HG02943 (cell line): ENCODE data around the gene LCE2A.

Source experiments
- ATAC-seq: cut with Tn5 transposase; IDR thresholded peaks from one replicate; pipeline ENCODE4 v1.9.1; 2021; ENCODE audit warnings: mild to moderate bottlenecking, low read depth, moderate library complexity; ENCODE audit not compliant: unreplicated experiment

The LCE2A gene

DNA sequence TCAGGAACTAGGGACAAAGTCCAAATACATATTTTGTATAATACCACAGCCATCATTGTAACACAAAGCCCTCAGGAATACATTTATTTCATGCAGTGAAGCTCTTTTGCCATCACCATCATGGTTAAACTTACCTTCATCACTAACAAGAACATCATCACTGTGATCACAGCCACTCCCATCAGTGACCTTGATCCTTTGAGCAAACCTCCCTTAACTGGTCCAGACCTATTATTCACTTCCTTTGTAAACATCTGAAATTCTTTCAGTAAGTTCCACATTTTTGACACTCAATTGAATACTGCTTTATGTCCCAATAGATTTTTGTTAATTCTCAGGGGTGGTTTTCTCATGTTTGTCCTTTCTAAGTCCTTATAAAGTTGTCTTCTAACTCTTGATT is 43.5 kb downstream of the LCE2A start:
- no peak for ATAC-seq

- ATAC-seq, result no peak
Observed at GRCh38 chr1:152743371-152744145, 45.4 kb downstream of the LCE2A start.

DNA sequence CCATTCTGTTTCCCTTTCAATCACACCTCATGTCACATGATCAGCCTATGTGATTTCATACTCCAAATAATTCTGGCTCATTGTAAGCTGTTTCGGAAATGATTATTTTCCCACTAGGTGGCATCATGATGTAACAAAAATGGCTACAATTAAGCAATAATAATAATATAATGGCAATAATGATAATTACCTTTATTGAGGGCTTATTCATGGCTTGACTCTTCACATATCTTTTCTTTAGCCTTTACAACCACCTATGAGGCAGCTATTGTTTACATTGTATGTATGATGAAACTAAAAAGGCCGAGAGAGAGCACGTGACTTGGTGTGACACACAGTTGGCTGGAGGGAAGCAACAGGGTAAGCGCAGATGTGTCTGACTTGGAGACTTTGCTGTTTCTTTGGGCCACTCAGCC is 47.2 kb downstream of the LCE2A start:
- no peak for ATAC-seq

DNA sequence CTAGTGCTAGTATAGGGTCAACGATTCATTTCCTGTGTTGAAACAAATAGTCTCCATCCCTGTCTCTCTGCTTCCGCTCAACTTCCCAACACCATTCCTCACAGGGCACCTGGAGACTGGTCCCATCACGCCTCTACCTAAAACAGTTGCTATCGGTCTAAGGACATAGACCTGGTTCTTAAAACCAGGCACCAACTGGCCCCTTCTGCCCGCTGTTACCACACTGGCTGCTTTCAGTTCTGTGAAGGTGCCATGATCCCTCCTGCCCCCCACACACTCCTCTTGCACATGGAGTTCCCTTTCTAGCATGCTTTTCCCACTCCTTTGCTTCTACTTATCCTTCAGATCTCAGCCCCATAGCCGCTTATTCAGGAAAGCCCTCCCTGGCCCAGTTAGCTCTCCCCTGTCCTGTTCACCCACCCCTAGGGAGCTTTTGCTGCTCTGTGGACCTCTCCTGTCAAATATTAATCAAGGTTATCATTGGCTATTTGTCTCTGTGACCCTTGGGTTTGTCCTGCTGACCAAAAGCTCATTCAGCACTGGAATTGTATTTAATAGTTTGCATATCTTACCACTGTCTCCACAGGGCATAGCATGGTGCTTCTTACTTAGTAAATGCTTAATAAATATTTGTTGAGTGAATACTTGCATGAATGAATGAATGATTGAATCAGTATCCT is 47.8 kb downstream of the LCE2A start:
- ATAC-seq, result no peak

- no peak for ATAC-seq
Observed at GRCh38 chr1:152747831-152748230, 49.7 kb downstream of the LCE2A start.
